ENCODE measurements around the gene GDPD4. TPM values are rescaled to one million over a fixed set of nuclear protein-coding genes. Genes with fewer than 3 reads are reported as not detected.

Gene GDPD4
- total RNA-seq, 4 donors from 2014 or later = not detected

DNA sequence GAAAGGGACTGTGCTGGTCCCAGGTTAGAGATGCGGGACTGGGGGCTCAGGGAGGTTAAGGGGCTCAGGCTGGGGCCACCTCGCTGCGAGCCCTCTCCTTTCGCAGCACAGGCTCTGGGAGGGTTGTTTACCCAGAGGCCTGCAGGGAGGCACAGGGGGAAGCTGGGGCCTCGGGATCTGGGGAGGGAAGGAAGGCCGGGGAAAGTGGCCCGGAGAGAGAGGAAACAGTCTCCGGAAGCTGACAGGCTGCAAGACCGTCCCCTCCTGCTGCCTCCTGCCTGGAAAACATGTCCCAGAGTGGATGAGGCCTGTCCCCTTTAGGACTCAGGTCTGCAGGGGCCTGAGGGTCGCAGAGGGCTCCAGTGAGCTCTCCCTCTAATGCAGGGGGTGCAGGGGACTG lies 128.0 kb downstream of the GDPD4 start:
- no peak for DNase-seq
- H3K27ac ChIP-seq = no peak overlapping the region
- no peak overlapping the region for H3K4me3 ChIP-seq
- intact Hi-C loops (cut with DNase I; ENCODE audit: low total_unique reads) = no loop called here
- TF ChIP-seq POLR2A (IDR thresholded peaks at IDR 0.05) (no peak), EP300 (IDR thresholded peaks at IDR 0.05; ENCODE audit: low read depth) (no peak), POLR2AphosphoS5 (IDR thresholded peaks at IDR 0.05) (no peak)
- TF ChIP-seq, protein P1, sequence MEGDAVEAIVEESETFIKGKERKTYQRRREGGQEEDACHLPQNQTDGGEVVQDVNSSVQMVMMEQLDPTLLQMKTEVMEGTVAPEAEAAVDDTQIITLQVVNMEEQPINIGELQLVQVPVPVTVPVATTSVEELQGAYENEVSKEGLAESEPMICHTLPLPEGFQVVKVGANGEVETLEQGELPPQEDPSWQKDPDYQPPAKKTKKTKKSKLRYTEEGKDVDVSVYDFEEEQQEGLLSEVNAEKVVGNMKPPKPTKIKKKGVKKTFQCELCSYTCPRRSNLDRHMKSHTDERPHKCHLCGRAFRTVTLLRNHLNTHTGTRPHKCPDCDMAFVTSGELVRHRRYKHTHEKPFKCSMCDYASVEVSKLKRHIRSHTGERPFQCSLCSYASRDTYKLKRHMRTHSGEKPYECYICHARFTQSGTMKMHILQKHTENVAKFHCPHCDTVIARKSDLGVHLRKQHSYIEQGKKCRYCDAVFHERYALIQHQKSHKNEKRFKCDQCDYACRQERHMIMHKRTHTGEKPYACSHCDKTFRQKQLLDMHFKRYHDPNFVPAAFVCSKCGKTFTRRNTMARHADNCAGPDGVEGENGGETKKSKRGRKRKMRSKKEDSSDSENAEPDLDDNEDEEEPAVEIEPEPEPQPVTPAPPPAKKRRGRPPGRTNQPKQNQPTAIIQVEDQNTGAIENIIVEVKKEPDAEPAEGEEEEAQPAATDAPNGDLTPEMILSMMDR (IDR thresholded peaks at IDR 0.05) = no peak
- no peaks in the 10 kb centered on the region for H3K9me3 ChIP-seq
- in situ Hi-C loops (cut with MboI; ENCODE audit: low pct_ligation_motif_present in 1 of 4, low pct_unique_long_range_greater_than_20kb in 1 of 4, low sequenced_read_pairs in 3 of 4) = no loop called here
- no peaks in the 10 kb centered on the region for H3K27me3 ChIP-seq
- no peaks in the 10 kb centered on the region for H3K36me3 ChIP-seq
- whole genome bisulfite sequencing, 2 donors (ENCODE audit: low coverage in 1 of 2) = 62 to 85% methylated on average over 5 to 10 of the region's 10 CpGs
- H3K4me1 ChIP-seq = no peaks in the 10 kb centered on the region

DNA sequence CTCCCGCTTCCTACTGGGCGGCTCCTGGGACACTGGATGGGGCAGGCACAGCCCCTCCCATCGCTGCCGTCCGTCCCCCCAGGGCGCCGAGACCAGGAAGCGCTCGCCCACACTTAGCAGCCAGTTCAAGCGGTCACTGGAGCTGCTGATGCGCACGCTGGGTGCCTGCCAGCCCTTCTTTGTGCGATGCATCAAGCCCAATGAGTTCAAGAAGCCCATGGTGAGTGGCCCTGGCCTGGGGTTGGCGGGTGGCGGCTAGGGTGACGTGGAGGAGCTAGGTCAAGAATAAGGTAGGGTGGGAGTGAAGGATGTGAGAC lies 128.9 kb downstream of the GDPD4 start:
- intact Hi-C loops (cut with DNase I; ENCODE audit: low total_unique reads) = no loop called here

DNA sequence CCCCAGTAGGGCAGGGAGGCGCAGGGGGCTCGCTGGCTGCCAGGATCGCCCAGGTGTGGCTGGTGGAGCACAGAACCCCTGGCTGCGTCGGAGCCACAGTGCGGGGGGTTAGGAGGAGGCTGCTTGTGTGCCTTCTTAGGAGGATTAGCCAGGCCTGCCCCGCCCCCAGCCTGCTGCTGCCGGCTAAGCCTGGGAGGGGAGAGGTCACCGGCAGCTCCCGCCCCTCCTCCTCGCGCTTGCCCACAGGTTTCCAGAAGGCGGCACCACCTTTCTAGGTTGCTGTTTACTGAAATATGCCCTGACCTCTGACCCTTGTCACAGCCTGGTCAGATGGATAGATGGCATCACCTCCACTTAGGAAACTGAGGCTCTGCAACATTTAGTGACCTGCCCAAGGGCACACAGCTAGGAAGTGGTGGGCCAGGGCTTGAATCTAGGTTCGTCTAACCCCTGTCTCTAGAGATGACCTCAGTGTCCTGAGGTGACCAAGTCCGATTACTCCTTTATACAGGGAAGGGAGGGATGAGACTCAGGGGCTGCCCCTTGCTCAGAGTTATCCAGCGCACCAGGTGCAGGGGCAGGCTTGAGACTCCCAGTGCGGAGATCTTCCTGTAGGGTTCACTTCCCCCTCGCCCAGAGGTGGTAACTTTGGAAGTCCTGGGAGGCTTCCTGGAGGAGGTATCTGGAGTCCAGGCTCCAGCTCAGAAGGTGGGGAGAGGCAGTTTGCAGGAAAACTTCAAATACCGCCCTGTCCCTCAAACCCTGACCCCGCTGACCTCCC lies 129.4 kb downstream of the GDPD4 start:
- WGBS, 2 donors (ENCODE audit: low coverage in 1 of 2) = 76% methylated on average over 20 of the region's 20 CpGs; no CpG with 5 or more reads in 1 of the 2 donors
- no peaks in the 10 kb centered on the region for H3K27me3 ChIP-seq
- intact Hi-C loops (cut with DNase I; ENCODE audit: low total_unique reads) = no loop called here

More for the DNA sequence above, 128.9 kb downstream of the GDPD4 start:
- WGBS, 2 donors (ENCODE audit: low coverage in 1 of 2) = 87% methylated on average over 16 of the region's 16 CpGs; no CpG with 5 or more reads in 1 of the 2 donors
- H3K27me3 ChIP-seq = no peaks in the 10 kb centered on the region
- TF ChIP-seq, protein P1 (IDR thresholded peaks at IDR 0.05) = no peak
- TF ChIP-seq POLR2A (IDR thresholded peaks at IDR 0.05) = no peak
- no peak for TF ChIP-seq POLR2AphosphoS5 (IDR thresholded peaks at IDR 0.05)
- TF ChIP-seq EP300 (IDR thresholded peaks at IDR 0.05; ENCODE audit: low read depth) = no peak
- H3K4me1 ChIP-seq = no peaks in the 10 kb centered on the region
- no peaks in the 10 kb centered on the region for H3K9me3 ChIP-seq
- no peaks in the 10 kb centered on the region for H3K36me3 ChIP-seq
- H3K27ac ChIP-seq = no peak overlapping the region
- no peak for DNase-seq
- in situ Hi-C loops (cut with MboI; ENCODE audit: low pct_ligation_motif_present in 1 of 4, low pct_unique_long_range_greater_than_20kb in 1 of 4, low sequenced_read_pairs in 3 of 4) = no loop called here
- H3K4me3 ChIP-seq = no peak overlapping the region

DNA sequence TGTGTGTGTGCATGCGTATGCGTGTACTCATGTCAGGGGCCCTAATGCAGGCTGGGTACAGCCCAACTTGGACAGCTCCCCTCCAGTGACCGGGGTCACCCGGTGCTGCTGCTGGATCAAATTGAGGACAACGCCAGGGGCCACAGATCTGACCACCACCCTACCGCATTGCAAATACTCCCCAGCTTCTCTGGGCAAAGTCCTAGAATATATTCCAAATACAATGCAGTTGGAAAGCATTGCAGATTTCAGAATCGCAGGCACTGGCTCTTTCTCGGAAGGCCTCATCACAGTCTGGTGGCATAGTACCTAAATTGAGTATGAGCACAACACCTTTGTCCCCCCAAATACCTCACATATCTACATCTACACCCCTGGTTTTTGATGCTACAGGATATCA lies 130.2 kb downstream of the GDPD4 start:
- H3K4me3 ChIP-seq = no peak overlapping the region
- no peak overlapping the region for H3K27ac ChIP-seq
- in situ Hi-C loops (cut with MboI; ENCODE audit: low pct_ligation_motif_present in 1 of 4, low pct_unique_long_range_greater_than_20kb in 1 of 4, low sequenced_read_pairs in 3 of 4) (no loop called here), intact Hi-C loops (cut with DNase I; ENCODE audit: low total_unique reads) (no loop called here)
- H3K27me3 ChIP-seq = no peaks in the 10 kb centered on the region
- H3K4me1 ChIP-seq = no peaks in the 10 kb centered on the region
- 92 to 95% methylated on average over 2 to 8 of the region's 8 CpGs for WGBS, 2 donors (ENCODE audit: low coverage in 1 of 2)
- DNase-seq = no peak
- TF ChIP-seq EP300 (IDR thresholded peaks at IDR 0.05; ENCODE audit: low read depth) (no peak), POLR2A (IDR thresholded peaks at IDR 0.05) (no peak), POLR2AphosphoS5 (IDR thresholded peaks at IDR 0.05) (no peak)
- TF ChIP-seq, protein P1 (IDR thresholded peaks at IDR 0.05) = no peak
- no peaks in the 10 kb centered on the region for H3K36me3 ChIP-seq
- no peaks in the 10 kb centered on the region for H3K9me3 ChIP-seq

More for the DNA sequence above, 129.4 kb downstream of the GDPD4 start:
- DNase-seq = no peak
- TF ChIP-seq, protein P1 (IDR thresholded peaks at IDR 0.05) = no peak
- TF ChIP-seq POLR2AphosphoS5 (IDR thresholded peaks at IDR 0.05) (no peak), EP300 (IDR thresholded peaks at IDR 0.05; ENCODE audit: low read depth) (no peak), POLR2A (IDR thresholded peaks at IDR 0.05) (no peak)
- no peak overlapping the region for H3K4me3 ChIP-seq
- in situ Hi-C loops (cut with MboI; ENCODE audit: low pct_ligation_motif_present in 1 of 4, low pct_unique_long_range_greater_than_20kb in 1 of 4, low sequenced_read_pairs in 3 of 4) = no loop called here
- H3K9me3 ChIP-seq = no peaks in the 10 kb centered on the region
- H3K36me3 ChIP-seq = no peaks in the 10 kb centered on the region
- H3K27ac ChIP-seq = no peak overlapping the region
- H3K4me1 ChIP-seq = no peaks in the 10 kb centered on the region

All from transverse colon (tissue), 4 donors.